ENCODE results near the gene TMSB4X.
"Not testable (repeated sequence)": the region's sequence is repeated elsewhere in the genome, so short reads cannot be mapped to it uniquely, and the experiment has no call there.

Gene TMSB4X

DNA sequence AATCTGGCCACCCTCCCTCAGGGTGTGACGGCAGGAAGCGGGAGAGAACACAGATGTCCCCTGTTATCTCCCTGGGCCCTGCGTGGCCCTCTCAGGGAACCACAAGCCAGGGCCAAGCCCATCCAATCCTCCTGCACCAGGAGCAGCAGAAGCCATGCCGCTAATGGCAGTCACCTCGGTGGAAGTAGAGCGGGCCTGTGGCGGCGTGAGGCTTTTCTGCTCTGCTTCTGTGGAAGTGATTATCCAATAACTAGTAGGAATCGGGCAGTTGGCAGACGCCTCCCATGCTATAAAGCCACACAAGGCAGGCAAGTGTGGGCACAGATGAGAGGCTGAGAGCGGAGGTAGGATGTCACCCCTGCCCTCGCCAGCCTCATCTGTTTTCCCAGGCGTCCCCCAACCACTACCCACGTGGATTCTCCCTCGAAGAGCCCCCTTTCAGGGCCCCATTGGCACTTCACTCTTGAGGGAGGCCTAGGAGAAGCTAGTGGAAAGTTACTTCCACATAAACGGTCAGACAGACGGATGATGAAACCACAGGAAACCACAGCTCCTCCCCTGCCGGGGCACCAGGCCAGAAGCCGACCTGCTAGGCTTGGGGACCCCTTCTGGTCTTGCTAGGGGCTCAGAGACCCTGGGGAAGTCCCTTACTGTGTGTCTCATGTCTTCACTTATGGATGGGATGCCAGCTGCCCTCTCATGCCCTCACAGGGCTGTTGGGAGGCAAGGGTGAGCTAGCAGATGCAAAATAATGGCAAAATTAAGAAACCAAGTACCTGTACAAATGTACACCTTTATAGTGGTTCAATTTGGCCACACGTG lies 18.8 kb upstream of the TMSB4X start:
- DNase-seq = no peak

- DNase-seq = no peak
These were observed 18.0 kb upstream of the TMSB4X start for GRCh38 chrX:12956704-12957534.

DNA sequence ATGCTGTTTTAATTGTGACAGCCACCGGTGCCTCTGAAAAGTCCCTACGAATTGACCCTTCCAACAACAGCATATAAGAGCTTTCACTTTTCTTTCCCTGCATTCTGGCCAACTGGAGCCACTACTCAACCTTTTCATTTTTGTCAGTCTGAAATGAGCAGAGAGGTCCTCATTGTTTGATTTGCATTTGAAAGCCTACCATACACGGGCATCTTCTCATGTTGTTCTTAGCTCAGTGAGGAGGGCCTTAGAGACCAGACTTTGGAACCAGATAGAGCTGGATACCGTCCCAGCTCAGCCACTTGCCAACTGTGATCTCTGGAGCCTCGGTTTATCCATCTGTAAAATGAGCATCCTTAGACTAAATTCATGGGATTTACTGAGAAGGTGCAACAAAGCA lies 16.9 kb upstream of the TMSB4X start:
- no peak for DNase-seq

DNA sequence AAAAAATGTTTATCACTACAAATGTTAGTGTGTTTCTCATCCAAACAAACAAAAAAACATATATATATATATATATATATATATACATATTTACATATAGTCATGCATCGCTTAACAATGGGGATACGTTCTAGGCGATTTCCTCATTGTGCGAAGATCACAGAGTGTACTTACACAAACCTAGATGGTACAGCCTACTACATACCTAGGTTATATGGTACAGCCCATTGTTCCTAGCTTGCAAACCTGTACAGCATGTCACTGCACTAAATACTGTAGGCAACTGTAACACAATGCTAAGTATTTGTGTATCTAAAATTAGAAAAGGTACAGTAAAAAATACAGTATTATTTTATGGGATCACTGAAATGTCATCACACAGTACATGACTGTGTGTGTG lies 16.4 kb upstream of the TMSB4X start:
- DNase-seq = no peak

GRCh38 chrX:12961196-12961718 lies 13.7 kb upstream of the TMSB4X start:
- no peak for DNase-seq

DNA sequence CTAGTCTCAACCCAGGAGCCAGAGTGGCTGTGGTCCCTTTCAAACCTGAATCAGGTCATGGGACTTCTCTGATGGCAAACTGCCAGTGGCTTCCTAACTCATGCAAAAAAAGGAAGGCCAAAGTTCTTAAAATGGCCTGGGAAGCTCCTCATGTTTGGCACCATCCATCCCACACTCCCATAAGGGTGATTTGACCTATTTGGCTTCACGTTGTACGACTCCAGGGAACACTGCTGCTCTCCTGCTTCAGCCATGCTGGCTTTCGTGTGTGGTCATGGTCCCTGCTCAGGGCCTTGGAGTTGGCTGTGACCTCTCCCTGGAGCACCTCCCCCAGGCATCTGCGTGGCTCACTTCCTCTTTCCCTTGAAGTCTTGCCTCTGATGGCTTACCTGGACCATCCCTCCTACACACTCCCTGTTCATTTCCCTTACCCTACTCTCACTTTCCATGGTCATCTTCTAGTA lies 12.8 kb upstream of the TMSB4X start:
- DNase-seq = no peak

GRCh38 chrX:12963210-12963850 lies 11.6 kb upstream of the TMSB4X start:
- DNase-seq = not testable (repeated sequence)

DNA sequence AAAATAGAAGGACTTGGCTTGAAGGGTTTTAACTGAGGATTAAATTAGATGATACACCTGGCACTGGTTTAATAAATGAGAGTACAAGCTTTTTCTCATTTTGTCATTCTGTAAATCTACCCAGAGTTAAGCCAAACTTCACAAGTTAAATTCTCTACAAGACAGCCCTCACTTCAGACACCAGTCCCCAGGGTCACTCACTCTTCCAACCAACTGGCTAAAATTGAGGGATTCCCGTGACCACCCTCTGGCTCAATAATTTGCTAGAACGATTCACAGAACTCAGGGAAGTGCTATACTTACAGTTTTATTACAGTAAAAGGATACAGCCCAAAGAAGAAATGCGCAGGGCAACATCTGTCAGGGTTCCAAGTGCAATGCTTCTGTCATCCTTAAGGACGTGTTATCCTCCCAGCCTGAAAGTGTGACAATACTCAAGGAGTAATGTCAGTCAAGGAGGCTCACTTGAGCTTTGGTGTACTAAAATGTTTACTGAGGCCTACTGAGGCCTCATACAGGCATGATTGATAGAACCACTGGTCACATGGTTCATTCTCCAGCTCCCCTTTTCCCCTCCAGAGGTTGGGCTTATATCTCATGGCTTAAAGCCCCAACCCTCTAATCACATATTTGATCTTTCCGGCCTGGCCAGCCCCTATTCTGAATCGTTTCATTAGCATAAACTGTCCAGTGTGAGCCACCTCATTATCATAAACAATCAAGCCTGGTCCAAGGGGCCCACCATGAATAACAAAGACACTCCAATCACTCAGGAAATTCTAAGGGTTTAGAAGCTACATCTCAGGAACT lies 9.6 kb upstream of the TMSB4X start:
- no peak for DNase-seq

- no peak for DNase-seq
These were observed 8.8 kb upstream of the TMSB4X start for GRCh38 chrX:12966151-12966550.

GRCh38 chrX:12967711-12968465 lies 7.0 kb upstream of the TMSB4X start:
- no peak for DNase-seq

GRCh38 chrX:12970691-12971202 lies 4.2 kb upstream of the TMSB4X start:
- DNase-seq = no peak

- no peak for DNase-seq
These were observed 3.5 kb upstream of the TMSB4X start for GRCh38 chrX:12971282-12972003.

DNA sequence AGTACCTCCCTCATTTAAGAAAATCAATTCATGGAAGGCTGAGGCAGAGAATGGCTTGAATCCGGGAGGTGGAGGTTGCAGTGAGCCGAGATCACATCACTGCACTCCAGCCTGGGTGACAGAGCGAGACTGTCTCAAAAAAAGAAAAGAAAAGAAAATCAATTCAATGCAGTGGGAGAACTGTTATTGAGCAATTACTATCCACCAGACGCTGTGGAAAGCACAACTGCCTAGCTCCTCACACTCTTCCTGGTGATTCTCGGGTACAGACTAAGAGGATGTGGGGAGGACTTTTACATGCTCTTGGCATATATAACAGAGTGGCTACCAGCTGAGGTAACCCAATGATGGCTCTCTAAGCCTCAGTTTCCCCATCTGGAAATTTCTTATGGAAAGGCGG lies 2.7 kb upstream of the TMSB4X start:
- DNase-seq = no peak

DNA sequence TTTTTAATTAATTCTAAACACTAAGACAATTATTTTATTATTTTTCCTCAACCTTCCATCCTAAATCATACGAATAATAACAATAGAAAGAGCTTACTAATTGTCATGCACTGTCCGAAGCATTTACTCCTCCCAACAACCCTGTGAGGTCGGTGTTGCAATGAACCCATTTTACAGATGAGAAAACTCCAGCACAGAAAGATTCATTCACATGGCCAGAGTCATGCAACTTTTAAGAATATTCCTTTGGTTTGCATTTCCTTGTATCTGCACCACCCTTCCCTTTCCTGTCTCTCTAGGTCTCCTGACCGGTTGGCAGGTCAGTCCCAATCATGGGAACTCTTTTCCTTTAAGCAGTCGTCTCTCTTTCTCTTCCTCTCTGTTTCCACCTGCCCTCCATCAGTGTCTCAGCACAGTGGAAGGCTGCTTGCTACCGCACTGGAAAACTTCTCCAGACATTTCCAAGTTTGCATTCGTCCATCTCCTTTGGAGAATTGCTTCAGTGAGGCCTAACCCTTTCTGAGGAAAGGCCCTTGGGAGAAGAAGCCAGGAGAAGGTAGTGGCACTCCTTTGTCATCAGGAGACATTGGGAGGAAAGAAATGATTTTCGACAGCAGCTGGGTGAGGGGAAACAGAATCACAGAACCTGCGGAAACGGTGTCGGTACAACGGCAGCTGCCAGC lies 1.9 kb upstream of the TMSB4X start:
- no peak for DNase-seq

DNA sequence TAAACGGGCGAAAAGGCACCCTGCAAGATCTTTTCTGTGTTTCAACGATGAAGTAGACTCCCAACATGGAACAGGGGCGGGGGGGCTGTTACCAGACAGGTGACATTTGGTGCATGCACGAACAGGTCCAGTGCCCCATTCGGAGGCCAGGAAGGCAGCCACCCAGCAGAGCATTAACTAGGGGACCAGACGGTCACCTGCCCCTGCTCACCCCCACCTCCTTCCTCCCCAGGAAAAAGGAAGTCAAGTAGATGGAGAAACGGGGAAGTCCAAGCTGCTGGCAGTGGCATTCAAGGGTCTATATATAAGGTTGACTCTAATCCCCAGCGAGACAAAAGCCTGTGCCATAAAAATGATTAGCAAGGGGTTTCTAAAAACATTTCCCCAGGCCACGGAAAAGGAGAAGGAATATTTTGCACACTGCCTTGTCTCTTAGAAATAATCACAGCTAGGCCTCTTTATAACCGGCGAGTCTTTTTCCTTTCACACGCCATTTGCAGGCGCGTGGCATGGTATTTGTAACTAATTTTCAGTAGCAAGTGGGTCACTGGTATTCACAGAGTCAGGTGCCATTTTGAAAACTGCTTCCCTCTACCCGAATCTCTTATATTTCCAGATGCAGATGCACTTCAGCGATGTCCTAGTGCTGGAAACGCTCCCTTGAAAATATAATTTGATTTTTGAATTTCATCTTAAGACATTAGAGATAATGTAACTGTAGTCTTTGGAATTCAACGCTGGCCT lies 1.2 kb upstream of the TMSB4X start:
- DNase-seq = peak; percentile 64

GRCh38 chrX:12974305-12974795 lies 560 bp upstream of the TMSB4X start:
- DNase-seq = no peak

DNA sequence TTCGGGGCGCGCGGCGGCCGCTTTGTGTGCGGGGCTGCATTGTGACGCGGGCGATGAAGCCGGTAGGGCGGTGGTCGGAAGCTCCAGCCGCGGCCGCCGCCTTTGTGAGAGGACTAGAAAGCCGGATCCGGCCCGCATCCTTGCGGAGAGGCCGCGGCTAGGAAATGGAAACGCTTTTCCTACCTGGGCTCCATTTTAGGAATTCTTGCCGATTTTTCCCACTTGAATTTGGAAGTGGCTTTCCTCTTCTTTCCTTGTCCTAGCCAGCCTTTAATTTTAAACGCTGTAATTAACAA lies 708 bp downstream of the TMSB4X start:
- DNase-seq = no peak

- no peak for DNase-seq
These were observed 1.2 kb downstream of the TMSB4X start for GRCh38 chrX:12975991-12976558.
